Activated B cell treated with CpG ODN at 0.5 μM for 24 hours (primary cell): ENCODE data around the gene MCC. TPM values are rescaled to one million over a fixed set of nuclear protein-coding genes. Genes with fewer than 3 reads are reported as not detected.
"Not testable (repeated sequence)": the region's sequence is repeated elsewhere in the genome, so short reads cannot be mapped to it uniquely, and the experiment has no call there.

Experiments used
- ATAC-seq: fragments of 200-7000 bp; cut with Tn5 transposase; one replicate; pipeline ENCODE4 v1.10.0; 2021; ENCODE audit warnings: low read depth, mild to moderate bottlenecking, moderate library complexity
- CTCF ChIA-PET: fragments of 350-600 bp; sonication (Branson Sonifier 250); formaldehyde crosslinking; loops from one replicate; lab custom pipeline; 2021; ENCODE audit warnings: antibody characterized with exemption; lab: Charles Lee
- POLR2A ChIA-PET: fragments of 350-600 bp; sonication (Branson Sonifier 250); formaldehyde crosslinking; loops from one replicate; lab custom pipeline; 2021; ENCODE audit warnings: antibody characterized with exemption; lab: Charles Lee
- DNase-seq: peaks from one replicate; pipeline ENCODE4 v3.0.0; 2022
- H3K27ac Mint-ChIP-seq: one replicate; pipeline ENCODE4 v1.8.0; 2020; ENCODE audit warnings: mixed read lengths
- H3K27me3 Mint-ChIP-seq: one replicate; pipeline ENCODE4 v1.8.0; 2021; ENCODE audit warnings: mixed read lengths
- H3K36me3 Mint-ChIP-seq: one replicate; pipeline ENCODE4 v1.8.0; 2021; ENCODE audit warnings: low read depth, mixed read lengths
- H3K4me1 Mint-ChIP-seq: one replicate; pipeline ENCODE4 v1.8.0; 2021; ENCODE audit warnings: mixed read lengths
- H3K4me3 Mint-ChIP-seq: one replicate; pipeline ENCODE4 v1.8.0; 2020; ENCODE audit warnings: mild to moderate bottlenecking, mixed read lengths
- H3K9me3 Mint-ChIP-seq: one replicate; pipeline ENCODE4 v1.8.0; 2020; ENCODE audit warnings: mixed read lengths
- intact Hi-C: fragments of 100-400 bp; cut with micrococcal nuclease; formaldehyde crosslinking; loops from one replicate; pipeline ENCODE4 v1.15.1; 2024
- total RNA-seq: library from RNA; stranded (reverse); gene quantifications from 2 replicates; pipeline ENCODE4 v1.2.3, GENCODE V29; 2022
- TF ChIP-seq, protein P1 (sequence below): fragments of 200-600 bp; IDR thresholded peaks from one replicate; pipeline ENCODE4 v1.8.0; 2022; ENCODE audit warnings: antibody characterized with exemption, mild to moderate bottlenecking

MCC gene
- total RNA-seq, 1 donor from 2014 or later = 0.22 TPM

DNA sequence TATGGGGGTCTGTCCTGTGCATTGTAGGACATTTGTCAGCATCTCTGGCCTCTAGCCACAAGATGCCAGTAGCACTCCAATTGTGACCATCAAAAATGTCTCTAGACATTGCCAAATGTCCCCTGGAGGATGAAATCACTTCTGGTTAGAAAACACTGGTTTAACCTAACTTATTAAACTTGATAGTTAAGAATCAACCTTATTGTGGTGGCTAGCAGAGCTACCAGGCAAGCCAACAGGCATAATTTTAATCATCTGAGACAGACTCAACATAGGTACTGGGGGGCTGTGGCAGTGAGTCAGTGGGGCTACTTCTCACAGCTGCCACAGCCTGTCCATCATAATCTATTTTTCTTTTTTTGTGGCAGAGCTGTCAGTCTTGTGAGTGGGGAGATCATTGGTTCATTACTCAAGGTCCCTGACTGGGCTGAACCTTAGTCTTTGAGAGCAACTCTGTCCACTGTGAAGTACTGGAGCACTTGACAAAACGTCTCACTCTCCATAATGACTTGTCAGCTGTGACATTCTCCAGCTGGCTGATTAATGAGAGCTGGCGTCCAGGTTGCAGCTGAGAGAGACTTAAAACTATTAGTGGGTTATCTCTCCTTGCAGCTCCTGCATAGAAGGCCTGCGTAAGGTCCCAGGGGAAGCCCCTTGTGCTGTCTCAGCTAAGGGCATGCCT is 403.7 kb downstream of the MCC start:
- Mint-ChIP-seq H3K4me3 (no peak overlapping the region), H3K9me3 (no peaks in the 10 kb centered on the region), H3K27ac (no peak overlapping the region), H3K36me3 (no peaks in the 10 kb centered on the region), H3K4me1 (no peaks in the 10 kb centered on the region), H3K27me3 (peaks cover 15% of the 10 kb centered on the region)
- intact Hi-C loops = no loop called here
- TF ChIP-seq, protein P1, sequence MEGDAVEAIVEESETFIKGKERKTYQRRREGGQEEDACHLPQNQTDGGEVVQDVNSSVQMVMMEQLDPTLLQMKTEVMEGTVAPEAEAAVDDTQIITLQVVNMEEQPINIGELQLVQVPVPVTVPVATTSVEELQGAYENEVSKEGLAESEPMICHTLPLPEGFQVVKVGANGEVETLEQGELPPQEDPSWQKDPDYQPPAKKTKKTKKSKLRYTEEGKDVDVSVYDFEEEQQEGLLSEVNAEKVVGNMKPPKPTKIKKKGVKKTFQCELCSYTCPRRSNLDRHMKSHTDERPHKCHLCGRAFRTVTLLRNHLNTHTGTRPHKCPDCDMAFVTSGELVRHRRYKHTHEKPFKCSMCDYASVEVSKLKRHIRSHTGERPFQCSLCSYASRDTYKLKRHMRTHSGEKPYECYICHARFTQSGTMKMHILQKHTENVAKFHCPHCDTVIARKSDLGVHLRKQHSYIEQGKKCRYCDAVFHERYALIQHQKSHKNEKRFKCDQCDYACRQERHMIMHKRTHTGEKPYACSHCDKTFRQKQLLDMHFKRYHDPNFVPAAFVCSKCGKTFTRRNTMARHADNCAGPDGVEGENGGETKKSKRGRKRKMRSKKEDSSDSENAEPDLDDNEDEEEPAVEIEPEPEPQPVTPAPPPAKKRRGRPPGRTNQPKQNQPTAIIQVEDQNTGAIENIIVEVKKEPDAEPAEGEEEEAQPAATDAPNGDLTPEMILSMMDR = no peak
- ChIA-PET POLR2A (no interaction called here), CTCF (no interaction called here)
- ATAC-seq (no peak), DNase-seq (no peak)

DNA sequence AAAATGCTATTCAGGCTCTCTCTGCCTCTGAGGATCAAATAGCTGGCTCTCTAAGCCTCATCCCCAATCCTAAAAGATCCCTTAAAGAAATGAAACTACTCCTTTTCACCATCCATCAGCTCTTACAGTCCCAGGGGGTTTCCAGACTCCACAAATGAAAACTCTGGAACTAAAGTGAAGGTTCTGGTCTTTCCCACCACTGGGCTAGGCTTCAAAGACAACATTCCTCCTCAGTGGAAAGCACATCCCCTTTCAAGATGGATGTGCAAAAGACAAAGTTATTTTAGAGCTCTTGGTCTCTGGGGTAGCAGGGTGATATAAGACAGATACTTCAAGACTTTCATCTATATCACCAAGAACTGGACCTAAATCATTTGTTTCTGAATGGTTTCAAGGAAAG is 404.8 kb downstream of the MCC start:
- CTCF ChIA-PET = no interaction called here
- Mint-ChIP-seq H3K4me3 (no peak overlapping the region), H3K4me1 (no peaks in the 10 kb centered on the region), H3K27me3 (peaks cover 12% of the 10 kb centered on the region), H3K36me3 (no peaks in the 10 kb centered on the region), H3K27ac (no peak overlapping the region), H3K9me3 (no peaks in the 10 kb centered on the region)
- no peak for DNase-seq
- POLR2A ChIA-PET = no interaction called here
- TF ChIP-seq, protein P1 = no peak
- ATAC-seq = no peak
- intact Hi-C loops = no loop called here

DNA sequence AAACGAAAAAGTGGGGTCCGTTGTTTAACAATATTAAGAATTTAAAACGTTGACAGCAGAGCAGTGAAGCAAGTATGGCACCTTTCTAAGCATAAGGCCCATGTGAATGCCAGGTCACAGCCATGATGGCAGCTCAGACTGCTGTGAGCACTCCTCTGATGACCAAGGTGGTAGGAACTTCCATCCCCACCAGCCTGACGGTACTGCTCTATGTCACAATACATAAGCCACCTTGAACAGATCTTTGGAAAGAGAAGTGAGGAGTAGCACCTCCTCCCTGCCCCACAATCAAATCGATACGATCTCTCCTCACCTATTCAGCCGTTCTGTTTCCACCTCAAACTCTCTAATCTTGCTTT is 405.7 kb downstream of the MCC start:
- ATAC-seq = no peak
- no peaks in the 10 kb centered on the region for H3K9me3 Mint-ChIP-seq
- ChIA-PET POLR2A (no interaction called here), CTCF (no interaction called here)
- intact Hi-C loops = no loop called here
- TF ChIP-seq, protein P1 = no peak
- H3K27ac Mint-ChIP-seq = no peak overlapping the region
- H3K36me3 Mint-ChIP-seq = no peaks in the 10 kb centered on the region
- peaks cover 10% of the 10 kb centered on the region for H3K27me3 Mint-ChIP-seq
- no peak overlapping the region for H3K4me3 Mint-ChIP-seq
- DNase-seq = no peak
- no peaks in the 10 kb centered on the region for H3K4me1 Mint-ChIP-seq

DNA sequence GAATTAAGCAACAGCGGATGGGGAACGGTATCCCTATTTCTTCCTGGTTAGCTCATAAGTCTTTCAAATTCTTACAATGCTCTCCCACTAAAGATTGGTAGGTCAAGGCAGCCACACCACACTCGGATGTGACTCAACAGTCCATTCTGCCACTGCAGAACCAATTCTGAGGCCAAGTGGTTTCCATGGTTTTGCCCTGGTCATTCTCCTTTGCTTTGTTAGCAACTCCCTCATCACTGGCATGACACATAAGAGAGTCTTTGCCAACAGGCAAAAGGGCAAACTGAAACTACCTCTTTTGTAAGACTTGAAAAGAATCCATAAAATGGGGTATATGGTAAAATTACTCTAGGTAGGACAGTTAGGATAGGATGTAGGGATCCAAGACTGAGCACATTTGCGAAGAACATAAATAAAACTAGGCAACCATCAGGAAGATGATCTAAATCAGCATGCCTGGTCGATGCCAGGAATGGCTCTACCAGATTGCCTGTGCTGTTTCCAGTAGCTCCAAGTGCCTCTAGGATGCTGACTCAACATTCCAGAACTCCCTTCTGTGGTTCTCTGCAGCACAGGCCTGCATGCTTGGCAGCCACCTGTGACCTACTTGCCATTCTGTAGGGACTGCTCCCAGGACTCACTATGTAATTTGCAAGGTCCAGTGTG is 406.2 kb downstream of the MCC start:
- peaks cover 15% of the 10 kb centered on the region for H3K27me3 Mint-ChIP-seq
- no peak for DNase-seq
- no peak for ATAC-seq
- intact Hi-C loops = no loop called here
- TF ChIP-seq, protein P1 = no peak
- no peaks in the 10 kb centered on the region for H3K36me3 Mint-ChIP-seq
- no peaks in the 10 kb centered on the region for H3K9me3 Mint-ChIP-seq
- ChIA-PET CTCF (no interaction called here), POLR2A (no interaction called here)
- H3K4me3 Mint-ChIP-seq = no peak overlapping the region
- no peak overlapping the region for H3K27ac Mint-ChIP-seq
- no peaks in the 10 kb centered on the region for H3K4me1 Mint-ChIP-seq

DNA sequence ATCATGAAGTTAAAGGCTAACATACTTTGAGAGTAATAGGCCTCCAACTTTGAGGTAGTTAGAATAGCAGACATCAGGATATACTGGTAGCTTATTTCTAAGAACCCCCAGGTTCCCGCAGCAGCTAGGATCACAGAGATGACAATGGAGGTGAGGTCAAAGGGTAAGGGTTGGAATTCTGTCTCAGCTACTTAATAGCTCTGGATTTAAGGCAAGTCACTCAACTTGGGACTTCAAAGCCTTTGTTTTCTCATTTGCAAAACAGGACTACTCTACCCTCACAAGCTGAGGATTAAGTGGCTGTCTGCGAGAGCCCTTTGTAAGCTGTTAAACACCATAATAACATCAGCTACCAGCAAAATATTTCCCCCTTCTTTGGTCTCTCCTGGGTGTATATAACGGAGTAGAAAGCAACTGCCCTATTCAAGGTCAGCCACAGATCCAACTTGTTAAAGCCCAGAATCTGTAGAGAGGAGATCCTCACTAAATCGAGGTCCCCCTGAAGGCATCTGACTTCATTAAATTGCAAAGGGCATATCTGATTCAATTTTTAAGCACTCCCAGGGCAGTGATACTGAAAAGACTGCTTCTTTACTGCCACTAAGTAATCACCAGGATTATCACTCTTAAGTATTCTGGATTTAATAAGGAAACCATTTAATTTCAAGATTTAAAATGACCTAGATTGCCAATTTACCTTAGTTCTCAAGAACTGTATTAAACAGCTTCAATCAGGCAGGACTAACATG is 407.0 kb downstream of the MCC start:
- Mint-ChIP-seq H3K27me3 (peaks cover 16% of the 10 kb centered on the region), H3K36me3 (no peaks in the 10 kb centered on the region), H3K4me3 (no peak overlapping the region), H3K9me3 (no peaks in the 10 kb centered on the region), H3K4me1 (no peaks in the 10 kb centered on the region), H3K27ac (no peak overlapping the region)
- ATAC-seq (no peak), DNase-seq (no peak)
- intact Hi-C loops = no loop called here
- TF ChIP-seq, protein P1 = no peak
- CTCF ChIA-PET = no interaction called here
- POLR2A ChIA-PET = no interaction called here

DNA sequence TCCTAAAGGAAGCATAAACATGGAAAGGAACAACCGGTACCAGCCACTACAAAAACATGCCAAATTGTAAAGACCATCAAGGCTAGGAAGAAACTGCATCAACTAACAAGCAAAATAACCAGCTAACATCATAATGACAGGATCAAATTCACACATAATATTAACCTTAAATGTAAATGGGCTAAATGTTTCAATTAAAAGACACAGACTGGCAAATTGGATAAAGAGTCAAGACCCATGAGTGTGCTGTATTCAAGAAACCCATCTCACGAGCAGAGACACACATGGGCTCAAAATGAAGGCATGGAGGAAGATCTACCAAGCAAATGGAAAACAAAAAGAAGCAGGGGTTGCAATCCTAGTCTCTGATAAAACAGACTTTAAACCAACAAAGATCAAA is 411.6 kb downstream of the MCC start:
- CTCF ChIA-PET, POLR2A ChIA-PET, H3K9me3 Mint-ChIP-seq, H3K27ac Mint-ChIP-seq, DNase-seq, H3K4me3 Mint-ChIP-seq, ATAC-seq, H3K4me1 Mint-ChIP-seq, H3K36me3 Mint-ChIP-seq, intact Hi-C loops: not testable (repeated sequence)
- peaks cover 13% of the 10 kb centered on the region for H3K27me3 Mint-ChIP-seq
